Measurements from ENCODE around the gene STK39.

STK39 gene

GRCh38 chr2:167966937-167967913 is 280.2 kb downstream of the STK39 start:
- TF ChIP-seq CTCF (IDR thresholded peaks at IDR 0.05; ENCODE audit: insufficient read depth, low read length, missing control alignments), result no peak
- CTCF ChIA-PET, result interaction anchor here (0.6 to 15.3 kb wide), 5 partner anchors 8 to 150 kb away, joined by 3 to 276 read pairs (median 3); no protein-coding TSS in a partner anchor
- POLR2A ChIA-PET, result no interaction called here
- no peak overlapping the region for H3K4me3 ChIP-seq (ENCODE audit: low read depth, low read length)
- no peak for DNase-seq (ENCODE audit: low read depth, low spot score)

GRCh38 chr2:167965907-167966761 is 281.3 kb downstream of the STK39 start:
- no peak for DNase-seq (ENCODE audit: low read depth, low spot score)
- CTCF ChIA-PET, result interaction anchor here (0.6 to 15.3 kb wide), 6 partner anchors 20 to 152 kb away, joined by 3 to 276 read pairs (median 3); no protein-coding TSS in a partner anchor
- no peak overlapping the region for H3K4me3 ChIP-seq (ENCODE audit: low read depth, low read length)
- no peak for TF ChIP-seq CTCF (IDR thresholded peaks at IDR 0.05; ENCODE audit: insufficient read depth, low read length, missing control alignments)
- POLR2A ChIA-PET, result no interaction called here

GRCh38 chr2:167964650-167965413 is 282.6 kb downstream of the STK39 start:
- ChIA-PET POLR2A (no interaction called here), CTCF (interaction anchor here (0.6 to 15.3 kb wide), 4 partner anchors 19 to 153 kb away, joined by 3 to 276 read pairs (median 3); no protein-coding TSS in a partner anchor)
- no peak overlapping the region for H3K4me3 ChIP-seq (ENCODE audit: low read depth, low read length)
- no peak for DNase-seq (ENCODE audit: low read depth, low spot score)
- no peak for TF ChIP-seq CTCF (IDR thresholded peaks at IDR 0.05; ENCODE audit: insufficient read depth, low read length, missing control alignments)

- TF ChIP-seq CTCF (IDR thresholded peaks at IDR 0.05; ENCODE audit: insufficient read depth, low read length, missing control alignments), result no peak
- H3K4me3 ChIP-seq (ENCODE audit: low read depth, low read length), result no peak overlapping the region
- CTCF ChIA-PET, result interaction anchor here (1.2 to 15.3 kb wide), 2 partner anchors 114 to 154 kb away, joined by 3 to 276 read pairs; no protein-coding TSS in a partner anchor
- POLR2A ChIA-PET, result no interaction called here
- no peak for DNase-seq (ENCODE audit: low read depth, low spot score)
Measured at GRCh38 chr2:167963899-167964649, 283.3 kb downstream of the STK39 start.

- no peak overlapping the region for H3K4me3 ChIP-seq (ENCODE audit: low read depth, low read length)
- no peak for DNase-seq (ENCODE audit: low read depth, low spot score)
- no peak for TF ChIP-seq CTCF (IDR thresholded peaks at IDR 0.05; ENCODE audit: insufficient read depth, low read length, missing control alignments)
- ChIA-PET CTCF (interaction anchor here (15.3 kb wide), 1 partner anchor 155 kb away, joined by 276 read pairs; no protein-coding TSS in a partner anchor), POLR2A (no interaction called here)
Measured at GRCh38 chr2:167962436-167963226, 284.8 kb downstream of the STK39 start.
